CD4-positive, alpha-beta T cell treated with Interleukin-6 for 4 hours (primary cell): ENCODE data around the gene LILRB3.
"Not testable (repeated sequence)": the region's sequence is repeated elsewhere in the genome, so short reads cannot be mapped to it uniquely, and the experiment has no call there.

Experiments used
- DNase-seq: peaks from one replicate; pipeline ENCODE4 v3.0.0-alpha.2; 2020; ENCODE audit warnings: mixed read lengths

Gene LILRB3

DNA sequence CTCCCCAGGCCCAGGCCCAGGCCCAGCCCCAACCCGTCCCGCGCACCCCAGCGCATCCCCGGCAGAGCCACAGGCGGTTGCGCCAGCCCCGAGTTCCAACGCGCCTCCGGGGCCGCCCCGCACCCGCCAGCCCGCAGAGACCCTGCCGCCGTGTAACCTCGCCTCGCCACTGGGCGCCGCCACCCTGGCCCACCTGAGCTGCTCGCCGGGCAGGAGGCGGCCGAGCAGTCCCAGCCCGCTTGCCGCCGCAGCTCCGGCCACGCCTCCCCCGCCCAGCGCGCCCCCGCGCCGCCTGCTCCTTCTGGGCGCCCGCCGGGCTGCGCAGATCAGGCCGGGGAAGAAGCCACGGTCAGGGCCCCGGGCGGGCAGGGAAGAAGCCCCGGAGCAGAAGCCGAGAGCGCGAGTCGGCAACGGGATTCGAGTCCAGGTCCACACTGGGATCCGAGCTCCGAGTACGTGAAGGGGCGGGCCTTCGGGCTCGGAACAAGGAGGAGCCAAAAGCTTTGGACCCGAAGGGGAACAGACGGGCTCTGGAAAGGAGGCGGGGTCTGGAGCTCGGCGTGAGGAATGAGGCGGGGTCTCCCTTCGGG lies 33.6 kb downstream of the LILRB3 start, which contains the start of gene MBOAT7:
Gene MBOAT7, minus strand, starts transcription at position 436 of the 590 bp plus-strand sequence. CDS start 1,072 bp downstream, outside the sequence.
- no peak for DNase-seq

- DNase-seq = peak; percentile 58
Observed at GRCh38 chr19:54188215-54188871, 34.5 kb downstream of the LILRB3 start.

GRCh38 chr19:54186934-54187381 lies 35.8 kb downstream of the LILRB3 start:
- no peak for DNase-seq

GRCh38 chr19:54186351-54186750 lies 36.5 kb downstream of the LILRB3 start:
- DNase-seq = no peak

DNA sequence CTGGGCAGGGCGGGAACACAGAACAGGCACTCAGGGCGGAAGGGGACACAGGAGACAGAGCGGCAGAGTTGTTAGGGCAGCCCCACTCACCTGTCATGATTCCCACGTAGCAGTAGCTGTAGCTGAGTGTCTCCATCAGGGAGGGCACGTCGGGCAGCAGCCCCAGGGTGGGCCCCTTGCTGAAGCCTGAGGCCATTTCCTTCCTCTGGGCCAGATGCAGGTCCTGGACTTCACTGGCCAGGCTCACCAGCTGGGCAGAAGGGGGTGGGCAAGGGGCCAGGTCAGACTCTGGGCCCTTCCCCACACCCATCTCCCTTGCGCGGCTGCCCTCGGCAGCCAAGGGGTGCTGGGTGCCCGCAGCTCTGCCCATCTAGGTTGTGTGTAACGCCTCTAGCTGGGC lies 39.4 kb downstream of the LILRB3 start:
- DNase-seq = no peak

DNA sequence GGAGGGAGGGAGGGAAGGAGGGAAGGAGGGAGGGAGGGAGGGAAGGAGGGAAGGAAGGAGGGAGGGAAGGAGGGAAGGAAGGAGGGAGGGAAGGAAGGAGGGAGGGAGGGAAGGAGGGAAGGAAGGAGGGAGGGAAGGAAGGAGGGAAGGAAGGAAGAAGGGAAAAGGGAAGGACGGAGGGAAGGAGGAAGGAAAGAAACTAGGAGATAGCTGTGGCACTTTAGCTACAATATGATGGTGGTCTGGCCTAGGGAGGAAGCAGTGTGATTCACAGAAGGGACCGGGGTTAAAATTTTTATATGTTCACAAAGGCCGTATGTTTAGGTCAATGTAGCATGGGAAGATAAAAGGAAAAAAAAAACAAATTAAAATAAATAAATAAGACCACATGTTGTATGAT lies 40.9 kb downstream of the LILRB3 start:
- not testable (repeated sequence) for DNase-seq

DNA sequence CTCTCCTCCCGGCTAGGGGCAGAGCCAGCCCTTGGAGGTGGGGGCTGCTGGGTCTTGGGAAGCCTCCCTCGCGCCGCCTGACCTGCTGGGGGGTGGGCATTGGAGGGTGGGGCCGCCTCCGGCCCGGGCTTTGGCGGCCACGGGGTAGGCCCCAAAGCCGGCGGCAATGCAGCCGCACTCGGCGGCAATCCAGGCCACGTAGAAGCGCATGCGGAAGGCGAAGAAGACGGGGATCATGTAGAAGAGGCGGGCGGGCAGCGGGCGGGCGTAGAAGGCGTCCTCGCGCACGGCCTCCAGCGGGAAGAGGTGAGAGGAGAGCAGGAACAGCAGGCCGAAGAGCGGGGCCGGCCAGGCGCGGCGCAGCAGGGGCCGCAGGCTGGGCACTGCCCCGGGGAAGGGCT lies 42.1 kb downstream of the LILRB3 start:
- no peak for DNase-seq

GRCh38 chr19:54179921-54180461 lies 42.8 kb downstream of the LILRB3 start:
- no peak for DNase-seq

DNA sequence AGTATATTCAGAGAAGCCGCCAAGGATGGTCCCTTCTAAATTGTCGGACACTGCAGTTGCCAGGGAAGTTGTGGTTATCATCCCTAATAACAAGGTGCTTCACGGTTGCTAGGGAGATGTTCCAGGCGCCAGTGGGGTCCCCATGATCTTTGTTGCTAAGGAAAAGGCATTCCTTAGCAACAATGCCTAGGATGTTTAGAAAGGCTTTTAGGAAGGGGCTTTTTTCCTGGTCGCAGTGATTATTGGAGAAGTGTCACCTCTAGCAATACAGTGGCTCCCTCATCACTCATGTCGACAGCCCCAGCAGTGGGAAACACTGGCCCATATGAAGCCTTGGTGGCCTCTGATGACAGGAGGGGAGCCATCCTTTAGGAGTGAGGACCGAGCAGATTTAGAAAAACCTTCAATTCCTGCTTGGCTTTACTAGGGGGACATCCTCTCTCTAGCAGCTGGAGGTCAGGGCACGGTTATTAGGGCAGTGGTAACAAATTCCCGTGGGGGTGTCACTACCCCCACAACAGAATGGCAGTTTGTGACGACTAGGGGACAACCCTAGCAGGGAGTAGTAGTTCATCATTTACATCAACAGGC lies 43.5 kb downstream of the LILRB3 start:
- DNase-seq = no peak

DNA sequence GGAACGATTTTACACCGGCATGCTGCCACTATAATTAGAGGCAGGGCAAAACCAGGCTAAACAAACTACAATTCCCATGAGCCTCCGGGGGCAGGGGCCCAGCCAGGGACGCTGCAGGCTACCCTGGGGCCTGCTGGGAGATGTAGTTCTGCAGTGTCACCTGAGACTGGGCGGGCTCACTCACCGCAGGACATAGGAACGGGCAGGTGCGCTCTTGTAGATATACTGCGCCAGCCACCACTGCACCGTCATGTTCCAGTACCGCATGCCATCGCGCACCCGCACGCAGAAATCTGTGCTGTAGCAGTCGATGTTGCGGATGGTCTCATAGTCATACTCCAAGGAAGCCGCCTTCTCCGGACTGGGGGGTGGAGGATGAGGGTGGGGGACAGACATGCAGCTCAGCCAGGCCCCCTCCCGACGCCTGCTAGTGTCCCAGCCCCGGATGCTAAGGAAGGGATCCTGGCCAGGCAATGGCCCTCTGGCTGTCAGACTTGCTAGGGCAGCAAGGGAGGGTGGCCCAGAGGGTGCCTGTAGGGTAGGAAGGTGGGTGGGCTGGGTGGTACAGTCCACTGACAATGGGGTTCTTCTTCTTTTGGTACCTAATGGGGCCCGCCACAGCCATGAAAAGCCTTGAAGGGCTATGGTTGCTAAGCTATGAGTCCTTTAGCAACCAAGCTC lies 44.1 kb downstream of the LILRB3 start:
- peak; percentile 44 for DNase-seq

DNA sequence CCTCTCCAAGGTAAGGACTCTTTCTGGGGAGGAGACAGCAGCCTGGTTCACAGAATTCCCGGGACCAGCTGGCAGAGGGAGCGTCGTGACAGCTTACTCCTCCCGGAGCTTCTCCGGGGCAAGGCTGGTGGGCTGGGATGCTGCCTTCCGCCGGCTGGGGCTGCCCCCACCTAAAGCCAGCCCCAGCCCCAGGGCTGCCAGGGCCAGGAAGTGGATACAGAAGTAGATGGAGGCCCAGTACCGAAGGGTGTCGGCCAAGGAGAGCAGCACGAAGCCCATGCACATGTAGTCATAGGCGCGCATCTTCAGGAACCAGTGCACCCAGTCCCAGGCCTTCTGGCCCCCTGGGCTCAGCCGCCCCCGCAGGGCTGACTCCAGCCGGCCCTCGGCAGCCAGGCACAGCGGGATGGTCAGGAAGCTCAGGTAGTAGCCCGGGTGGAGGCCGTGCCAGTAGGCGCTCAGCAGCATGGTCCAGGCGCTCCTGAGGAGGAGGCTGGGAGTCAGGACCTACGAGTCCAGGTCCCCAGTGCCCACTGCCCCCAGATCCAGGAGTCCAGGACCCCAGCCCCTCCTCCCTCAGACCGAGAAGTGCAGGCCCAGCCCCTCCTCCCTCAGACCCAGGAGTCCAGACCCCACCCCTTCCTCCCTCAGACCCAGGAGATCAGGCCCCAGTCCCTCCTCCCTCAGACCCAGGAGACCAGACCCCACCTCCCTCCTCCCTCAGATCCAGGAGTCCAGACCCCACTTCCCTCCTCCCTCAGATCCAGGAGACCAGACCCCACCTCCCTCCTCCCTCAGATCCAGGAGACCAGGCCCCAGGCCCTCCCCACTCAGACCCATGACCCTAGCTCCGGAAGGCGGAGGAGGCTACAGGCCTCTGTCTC lies 48.6 kb downstream of the LILRB3 start:
- DNase-seq = no peak

DNA sequence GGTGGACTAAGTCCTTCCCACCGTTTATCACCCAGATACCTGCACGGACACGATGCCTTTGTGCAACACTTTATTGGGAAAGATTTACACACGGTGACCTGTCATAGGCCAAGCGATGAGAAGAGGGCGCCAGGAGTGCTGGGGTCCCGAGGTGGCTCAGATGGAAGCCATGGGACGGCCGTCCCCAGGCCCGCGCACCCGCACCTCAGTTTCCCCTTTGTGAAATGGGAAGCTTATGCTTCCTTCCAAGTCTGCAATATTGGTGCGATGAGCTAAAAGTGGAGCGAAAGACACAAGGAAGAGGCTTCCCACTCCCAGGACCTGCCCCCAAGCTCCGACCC lies 49.5 kb downstream of the LILRB3 start:
- DNase-seq = no peak

GRCh38 chr19:54172471-54173358 lies 50.1 kb downstream of the LILRB3 start, which contains the start of gene TMC4:
TMC4 (minus strand) TSS chr19:54173160; CDS start chr19:54173117, 43 bp downstream.
- peak; percentile 20 for DNase-seq

GRCh38 chr19:54171736-54172431 lies 50.9 kb downstream of the LILRB3 start:
- DNase-seq = not testable (repeated sequence)

- DNase-seq = no peak
Observed at GRCh38 chr19:54169149-54169740, 53.6 kb downstream of the LILRB3 start.

DNA sequence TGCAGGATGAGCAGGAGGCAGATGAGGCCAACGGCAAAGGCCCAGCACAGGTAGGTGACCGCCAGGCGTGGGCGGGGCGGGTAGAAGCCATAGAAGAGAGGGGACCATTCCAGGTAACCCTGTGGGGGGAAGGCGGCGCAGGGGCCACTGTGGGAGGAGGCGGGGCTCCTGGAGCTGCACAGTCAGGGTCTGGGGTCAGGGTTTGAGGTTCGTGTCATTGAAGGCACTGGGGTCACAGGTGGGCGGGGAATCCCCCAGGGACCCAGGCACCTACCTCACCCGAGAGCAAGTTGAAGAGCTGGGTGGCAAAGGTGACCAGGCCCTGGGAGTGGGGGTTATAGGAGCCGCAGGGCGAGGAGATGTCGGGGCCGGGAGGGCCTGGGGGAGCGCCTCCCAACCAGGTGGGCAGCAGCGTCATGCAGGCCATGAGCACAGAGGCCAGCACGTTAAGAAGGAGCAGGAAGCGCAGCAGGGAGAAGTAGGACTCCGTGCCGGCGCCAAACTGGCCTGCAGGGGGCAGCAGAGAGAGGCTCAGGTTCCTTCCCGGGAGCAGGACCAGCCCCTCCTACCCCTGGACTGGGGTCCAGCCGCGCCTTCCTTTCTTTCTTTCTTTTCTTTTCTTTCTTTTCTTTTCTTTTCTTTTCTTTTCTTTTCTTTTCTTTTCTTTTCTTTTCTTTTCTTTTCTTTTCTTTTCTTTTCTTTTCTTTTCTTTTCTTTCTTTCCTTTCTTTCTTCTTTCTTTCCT lies 54.5 kb downstream of the LILRB3 start:
- peak; percentile 94 for DNase-seq
